GM12865 (cell line): Measurements from ENCODE around the gene C3orf18.
"Not testable (repeated sequence)": the region's sequence is repeated elsewhere in the genome, so short reads cannot be mapped to it uniquely, and the experiment has no call there.

Source experiments
- DNase-seq: peaks from one replicate; pipeline ENCODE4 v3.0.0; 2010; ENCODE audit warnings: low read depth
- H3K4me3 ChIP-seq: 2 replicates; pipeline ENCODE4 v1.5.1; 2011; ENCODE audit warnings: mild to moderate bottlenecking, low read depth, low read length, control low read depth
- CTCF ChIP-seq: IDR thresholded peaks from 2 replicates; pipeline ENCODE4 v1.5.1; 2011; ENCODE audit warnings: low read length, control low read depth, low read depth, inconsistent platforms; ENCODE audit not compliant: insufficient read depth; ENCODE audit errors: missing control alignments

C3orf18 gene

GRCh38 chr3:50515565-50516439, 51.7 kb downstream of the C3orf18 start:
- no peak overlapping the region for H3K4me3 ChIP-seq
- no peak for TF ChIP-seq CTCF
- DNase-seq, result no peak

GRCh38 chr3:50512908-50513307, 54.6 kb downstream of the C3orf18 start:
- not testable (repeated sequence) for DNase-seq, H3K4me3 ChIP-seq

- H3K4me3 ChIP-seq, result no peak overlapping the region
- no peak for DNase-seq
- TF ChIP-seq CTCF, result no peak
Observed at GRCh38 chr3:50512131-50512530, 55.4 kb downstream of the C3orf18 start.

GRCh38 chr3:50510325-50510724, 57.2 kb downstream of the C3orf18 start:
- H3K4me3 ChIP-seq, result no peak overlapping the region
- no peak for TF ChIP-seq CTCF
- no peak for DNase-seq

- DNase-seq, result no peak
- no peak overlapping the region for H3K4me3 ChIP-seq
- TF ChIP-seq CTCF, result no peak
Observed at GRCh38 chr3:50509715-50510114, 57.8 kb downstream of the C3orf18 start.

- no peak for DNase-seq
- H3K4me3 ChIP-seq, result no peak overlapping the region
- no peak for TF ChIP-seq CTCF
Observed at GRCh38 chr3:50508821-50509220, 58.7 kb downstream of the C3orf18 start.
